ENCODE measurements around the gene TDRKH. TPM values are rescaled to one million over a fixed set of nuclear protein-coding genes. Genes with fewer than 3 reads are reported as not detected.
A peak's percentile ranks its signal among the peaks of the same experiment; 100 is the strongest.

The TDRKH gene
- total RNA-seq, 2 experiments from 2014 or later: 10.2 to 21.1 TPM

DNA sequence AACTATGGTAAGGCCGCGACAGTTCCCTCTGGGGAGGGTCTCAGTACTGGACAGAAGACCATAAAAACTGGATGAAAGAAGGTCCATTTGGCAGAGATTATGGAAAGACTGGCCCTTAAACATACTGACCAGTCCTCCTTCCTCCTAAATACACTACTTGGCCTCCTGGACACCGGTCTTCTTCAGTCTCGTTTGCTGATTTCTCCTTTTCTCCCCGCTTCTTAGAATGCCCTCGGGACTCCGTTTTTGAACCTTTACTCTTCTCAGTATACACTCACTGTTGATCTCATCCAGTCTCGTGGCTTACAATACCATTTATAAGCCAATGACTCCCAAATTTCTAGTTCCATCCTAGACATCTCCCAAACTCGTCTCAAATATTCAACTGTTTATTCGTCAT lies 26.3 kb downstream of the TDRKH start:
- no peak for DNase-seq (ENCODE audit: low spot score)
- no peaks in the 10 kb centered on the region for H3K9me2 ChIP-seq (ENCODE audit: insufficient read depth, low read length)
- H3K4me3 ChIP-seq (ENCODE audit: low read depth, low read length, poor library complexity, severe bottlenecking): peak overlapping the region; percentile 92
- POLR2A ChIA-PET: interaction anchor here (0.6 to 2.5 kb wide), 6 partner anchors 9 to 358 kb away, joined by 3 to 13 read pairs (median 4); no protein-coding TSS in a partner anchor
- BruUV-seq (replicated peaks): TSS peak; percentile 98
- TF ChIP-seq, protein P1, sequence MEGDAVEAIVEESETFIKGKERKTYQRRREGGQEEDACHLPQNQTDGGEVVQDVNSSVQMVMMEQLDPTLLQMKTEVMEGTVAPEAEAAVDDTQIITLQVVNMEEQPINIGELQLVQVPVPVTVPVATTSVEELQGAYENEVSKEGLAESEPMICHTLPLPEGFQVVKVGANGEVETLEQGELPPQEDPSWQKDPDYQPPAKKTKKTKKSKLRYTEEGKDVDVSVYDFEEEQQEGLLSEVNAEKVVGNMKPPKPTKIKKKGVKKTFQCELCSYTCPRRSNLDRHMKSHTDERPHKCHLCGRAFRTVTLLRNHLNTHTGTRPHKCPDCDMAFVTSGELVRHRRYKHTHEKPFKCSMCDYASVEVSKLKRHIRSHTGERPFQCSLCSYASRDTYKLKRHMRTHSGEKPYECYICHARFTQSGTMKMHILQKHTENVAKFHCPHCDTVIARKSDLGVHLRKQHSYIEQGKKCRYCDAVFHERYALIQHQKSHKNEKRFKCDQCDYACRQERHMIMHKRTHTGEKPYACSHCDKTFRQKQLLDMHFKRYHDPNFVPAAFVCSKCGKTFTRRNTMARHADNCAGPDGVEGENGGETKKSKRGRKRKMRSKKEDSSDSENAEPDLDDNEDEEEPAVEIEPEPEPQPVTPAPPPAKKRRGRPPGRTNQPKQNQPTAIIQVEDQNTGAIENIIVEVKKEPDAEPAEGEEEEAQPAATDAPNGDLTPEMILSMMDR (conservative IDR thresholded peaks at IDR 0.05; ENCODE audit: low read length): no peak
- no peak for TF ChIP-seq EZH2phosphoT487 (IDR thresholded peaks at IDR 0.05; ENCODE audit: borderline replicate concordance, low read depth, low read length)
- H4K20me1 ChIP-seq (ENCODE audit: insufficient read depth, low read length): no peaks in the 10 kb centered on the region
- H3K4me2 ChIP-seq (ENCODE audit: low read length): peak overlapping the region; percentile 83
- H3K79me2 ChIP-seq (ENCODE audit: insufficient read depth, low read depth, low read length): peaks cover 23% of the 10 kb centered on the region
- no peaks in the 10 kb centered on the region for H3K9me3 ChIP-seq (ENCODE audit: low read length)
- H2AFZ ChIP-seq (ENCODE audit: low read length): peak overlapping the region; percentile 99
- CTCF ChIA-PET (ENCODE audit: unreplicated experiment): no interaction called here
- peak overlapping the region; percentile 59 for H3K27ac ChIP-seq (ENCODE audit: low read depth, low read length, poor library complexity, severe bottlenecking)
- peaks cover 19% of the 10 kb centered on the region for H3K4me1 ChIP-seq (ENCODE audit: insufficient read depth, low read length, poor library complexity, severe bottlenecking)
- peaks cover 31% of the 10 kb centered on the region for H3K36me3 ChIP-seq (ENCODE audit: insufficient read depth, low read length)
- intact Hi-C loops (cut with micrococcal nuclease; ENCODE audit: unreplicated experiment): no loop called here

GRCh38 chr1:151762941-151763921 lies 27.1 kb downstream of the TDRKH start, which contains the start of gene MRPL9:
Gene MRPL9, minus strand, starts transcription at chr1:151763496. Its CDS starts 17 bp downstream, at chr1:151763479.
- peak; percentile 87 for DNase-seq (ENCODE audit: low spot score)
- Histone ChIP-seq H3K4me2 (ENCODE audit: low read length) (peak within 1 kb of the TSS; percentile 83), H2AFZ (ENCODE audit: low read length) (peak within 1 kb of the TSS; percentile 99), H3K36me3 (ENCODE audit: insufficient read depth, low read length) (peaks cover 39% of the 10 kb centered on the region), H3K9me2 (ENCODE audit: insufficient read depth, low read length) (no peaks in the 10 kb centered on the region), H3K4me3 (ENCODE audit: low read depth, low read length, poor library complexity, severe bottlenecking) (peak within 1 kb of the TSS; percentile 92), H3K79me2 (ENCODE audit: insufficient read depth, low read depth, low read length) (peaks cover 23% of the 10 kb centered on the region), H3K4me1 (ENCODE audit: insufficient read depth, low read length, poor library complexity, severe bottlenecking) (peaks cover 19% of the 10 kb centered on the region), H3K27ac (ENCODE audit: low read depth, low read length, poor library complexity, severe bottlenecking) (peak within 1 kb of the TSS; percentile 59), H3K9me3 (ENCODE audit: low read length) (no peaks in the 10 kb centered on the region), H4K20me1 (ENCODE audit: insufficient read depth, low read length) (no peaks in the 10 kb centered on the region)
- no peak for TF ChIP-seq EZH2phosphoT487 (IDR thresholded peaks at IDR 0.05; ENCODE audit: borderline replicate concordance, low read depth, low read length)
- TF ChIP-seq, protein P1 (conservative IDR thresholded peaks at IDR 0.05; ENCODE audit: low read length): no peak
- ChIA-PET CTCF (ENCODE audit: unreplicated experiment) (interaction anchor here (0.6 kb wide), 1 partner anchor 73 kb away, joined by 3 read pairs; no protein-coding TSS in a partner anchor), POLR2A (interaction anchor here (0.6 to 2.5 kb wide), 11 partner anchors 9 to 357 kb away, joined by 3 to 13 read pairs (median 3); partner anchors contain the start of gene TDRKH)
- no TSS peak for BruUV-seq (replicated peaks)
- intact Hi-C loops (cut with micrococcal nuclease; ENCODE audit: unreplicated experiment): no loop called here

Data from OCI-LY7 (cell line).